Muscle of leg (tissue), 11 donors: Measurements from ENCODE around the gene CHMP4A. TPM values are rescaled to one million over a fixed set of nuclear protein-coding genes. Genes with fewer than 3 reads are reported as not detected.
A peak's percentile ranks its signal among the peaks of the same experiment; 100 is the strongest.

Experiments
- DNase-seq: peaks from one replicate; pipeline ENCODE4 v3.0.0; 2013
- H3K27ac ChIP-seq: one replicate; pipeline ENCODE4 v1.5.1; 2013; ENCODE audit warnings: mild to moderate bottlenecking, low read length, control low read depth
- H3K27me3 ChIP-seq: one replicate; pipeline ENCODE4 v1.6.1; 2013; ENCODE audit warnings: low read length; ENCODE audit not compliant: control insufficient read depth, insufficient read depth
- H3K36me3 ChIP-seq: one replicate; pipeline ENCODE4 v1.6.1; 2013; ENCODE audit warnings: low read length; ENCODE audit not compliant: control insufficient read depth, insufficient read depth
- H3K4me1 ChIP-seq: one replicate; pipeline ENCODE4 v1.6.1; 2013; ENCODE audit warnings: low read length; ENCODE audit not compliant: control insufficient read depth, insufficient read depth
- H3K4me3 ChIP-seq: one replicate; pipeline ENCODE4 v1.5.1; 2013; ENCODE audit warnings: low read length, control low read depth
- H3K9me3 ChIP-seq: replicated peaks from 2 replicates; pipeline ENCODE4 v1.6.1; 2013; ENCODE audit warnings: low read depth, low read length; ENCODE audit not compliant: control insufficient read depth
- WGBS: methylation state at CpG from one replicate; pipeline ENCODE4 v1.1.5; 2013; ENCODE audit warnings: missing lambda C conversion rate; ENCODE audit not compliant: insufficient coverage; 5-methylcytosine and 5-hydroxymethylcytosine counted together
- polyA plus RNA-seq, 8 donors: library from polyadenylated mRNA; unstranded; fragments of 120-200 nt; gene quantifications; one replicate each; pipeline versions ENCODE4 v1.2.1 to v1.2.3, GENCODE V29; 2013; ENCODE audit warnings: inconsistent platforms in 1 of 8, low replicate concordance in 1 of 8; ENCODE audit not compliant: insufficient read length in 8 of 8, insufficient read depth in 1 of 8
- total RNA-seq: library from RNA; stranded (reverse); fragments of 120-200 nt; gene quantifications from one replicate; pipeline ENCODE4 v1.2.4, GENCODE V29; 2013

The CHMP4A gene
- total and polyA plus RNA-seq, 9 donors: 29.8 to 45.1 (median 41.5) TPM

- peak overlapping the region; percentile 93 for H3K27ac ChIP-seq
- WGBS: 11% methylated on average over 13 of the region's 33 CpGs
- peak; percentile 53 for DNase-seq
- H3K27me3 ChIP-seq: no peaks in the 10 kb centered on the region
- peaks cover 14% of the 10 kb centered on the region for H3K4me1 ChIP-seq
- peak overlapping the region; percentile 77 for H3K4me3 ChIP-seq
- H3K36me3 ChIP-seq: peaks cover 33% of the 10 kb centered on the region
- no peaks in the 10 kb centered on the region for H3K9me3 ChIP-seq
Observed at GRCh38 chr14:24196071-24197055, 16.9 kb downstream of the CHMP4A start.

DNA sequence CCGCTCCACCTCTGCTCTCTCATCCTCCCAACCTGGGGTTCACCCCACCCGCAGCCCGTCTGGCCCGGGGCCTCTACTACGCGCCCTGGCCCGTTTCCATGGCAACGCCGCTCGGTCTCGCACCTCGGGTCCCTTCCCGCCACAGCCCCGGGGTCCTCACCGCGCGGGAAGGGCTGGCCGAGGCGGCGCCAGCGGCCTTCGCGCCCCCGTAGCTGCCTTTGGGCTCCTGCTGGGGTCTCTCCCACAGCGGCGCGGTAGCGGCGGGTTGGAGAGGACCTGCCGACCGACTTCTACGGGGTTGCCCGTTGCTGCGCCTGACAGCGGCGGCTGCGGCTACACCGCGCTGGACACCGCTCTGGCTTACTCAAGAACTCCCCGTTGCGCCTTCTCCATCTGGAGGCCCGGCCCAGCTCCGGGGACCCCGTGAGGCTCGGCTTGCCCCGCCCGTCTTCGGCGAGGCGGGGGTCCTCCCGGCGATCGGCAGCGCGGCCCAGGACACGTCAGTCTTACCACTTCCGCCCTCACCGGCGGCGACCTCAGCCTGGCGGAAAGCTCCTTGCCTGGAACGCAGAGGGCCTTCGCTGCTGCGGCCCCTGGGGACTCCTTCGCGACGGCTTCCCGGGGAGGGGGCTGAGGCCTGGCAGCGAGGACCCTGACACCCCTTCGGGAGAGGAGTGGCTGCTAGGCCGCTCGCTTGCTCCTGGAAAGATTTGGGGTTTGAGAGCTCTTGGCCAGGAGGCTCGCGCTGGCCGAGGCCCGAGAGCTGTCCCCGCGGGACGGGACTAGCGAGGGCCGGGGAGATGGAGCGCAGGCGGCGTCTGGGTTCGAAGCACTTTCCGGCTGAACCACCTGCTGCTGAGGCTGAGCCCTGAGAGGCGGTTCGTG, 17.9 kb downstream of the CHMP4A start, which contains the start of gene TM9SF1:
Gene TM9SF1, minus strand, starts transcription at position 256 of the 885 bp plus-strand sequence. CDS start 422 bp downstream, outside the sequence.
- H3K4me3 ChIP-seq: peak within 1 kb of the TSS; percentile 77
- peaks cover 34% of the 10 kb centered on the region for H3K36me3 ChIP-seq
- WGBS: under 1% methylated on average over 84 of the region's 89 CpGs
- no peaks in the 10 kb centered on the region for H3K9me3 ChIP-seq
- peak within 1 kb of the TSS; percentile 93 for H3K27ac ChIP-seq
- H3K27me3 ChIP-seq: no peaks in the 10 kb centered on the region
- peak; percentile 96 for DNase-seq
- peaks cover 14% of the 10 kb centered on the region for H3K4me1 ChIP-seq

DNA sequence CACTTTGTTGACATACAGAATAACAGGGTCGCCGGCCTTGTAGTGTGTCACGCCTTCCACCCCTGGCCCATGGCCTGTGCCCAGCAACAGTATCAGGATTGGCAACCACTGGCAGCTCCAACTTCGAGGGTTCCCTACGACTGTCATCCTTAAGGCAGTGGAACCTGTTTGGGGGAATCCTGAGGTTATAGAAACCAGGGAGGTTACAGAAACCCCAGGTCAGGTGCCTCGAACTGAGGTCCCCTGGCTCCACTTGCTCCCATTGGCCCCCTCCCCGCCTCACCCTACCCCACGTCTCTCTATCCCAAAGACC, 18.5 kb downstream of the CHMP4A start:
- Histone ChIP-seq H3K4me1 (peaks cover 14% of the 10 kb centered on the region), H3K27ac (peak overlapping the region; percentile 93), H3K27me3 (no peaks in the 10 kb centered on the region), H3K36me3 (peaks cover 39% of the 10 kb centered on the region), H3K9me3 (no peaks in the 10 kb centered on the region), H3K4me3 (peak overlapping the region; percentile 77)
- DNase-seq: no peak
- 56% methylated on average over 8 of the region's 8 CpGs for WGBS

- H3K4me1 ChIP-seq: peaks cover 14% of the 10 kb centered on the region
- peak overlapping the region; percentile 77 for H3K4me3 ChIP-seq
- peaks cover 37% of the 10 kb centered on the region for H3K36me3 ChIP-seq
- no peaks in the 10 kb centered on the region for H3K9me3 ChIP-seq
- peak overlapping the region; percentile 93 for H3K27ac ChIP-seq
- WGBS: 75% methylated on average over 2 of the region's 7 CpGs
- no peaks in the 10 kb centered on the region for H3K27me3 ChIP-seq
- no peak for DNase-seq
Observed at GRCh38 chr14:24194186-24194872, 19.0 kb downstream of the CHMP4A start.

DNA sequence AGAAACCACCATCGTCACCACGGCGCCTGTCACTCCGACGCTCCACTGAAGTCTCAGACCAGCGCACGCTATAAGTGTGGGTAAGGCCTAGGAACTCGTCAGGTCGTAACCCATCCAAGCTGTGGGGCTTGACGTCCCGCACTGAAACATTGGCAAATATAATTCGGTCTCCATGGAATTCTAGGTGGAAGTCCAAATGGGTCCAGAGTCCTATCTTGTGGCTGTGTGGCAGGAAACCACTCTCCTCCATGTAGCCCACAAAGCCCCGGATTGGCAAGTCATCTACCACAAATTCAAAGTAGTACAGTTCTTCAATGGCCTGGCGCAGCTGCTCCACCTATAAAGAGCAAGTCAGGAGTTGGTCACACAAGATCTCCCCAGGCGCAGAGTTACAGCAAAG, 20.4 kb downstream of the CHMP4A start:
- Histone ChIP-seq H3K4me3 (no peak overlapping the region), H3K27ac (no peak overlapping the region), H3K9me3 (no peaks in the 10 kb centered on the region), H3K36me3 (peaks cover 31% of the 10 kb centered on the region), H3K4me1 (peaks cover 20% of the 10 kb centered on the region), H3K27me3 (no peaks in the 10 kb centered on the region)
- DNase-seq: no peak
- 89% methylated on average over 12 of the region's 15 CpGs for WGBS

DNA sequence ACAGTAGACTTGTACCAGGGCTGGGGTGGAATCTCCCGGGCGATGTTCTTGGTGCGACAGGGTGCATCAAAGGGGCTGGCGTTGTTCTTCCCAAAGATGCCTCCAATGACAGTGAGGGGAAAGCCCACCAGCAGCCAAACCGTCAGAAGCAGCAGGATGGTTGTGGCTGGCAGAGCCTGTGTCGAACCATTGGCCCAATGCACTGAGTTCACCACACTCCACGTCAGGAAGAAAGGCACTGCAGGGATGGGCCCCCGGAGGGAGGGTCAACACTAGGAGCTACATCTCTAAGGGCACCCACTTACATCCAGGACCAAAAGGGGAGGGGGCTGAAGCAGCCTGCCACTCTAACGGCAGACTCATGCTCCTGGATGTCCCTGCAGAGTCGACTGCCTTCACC, 22.9 kb downstream of the CHMP4A start:
- H3K27me3 ChIP-seq: no peaks in the 10 kb centered on the region
- H3K9me3 ChIP-seq: no peaks in the 10 kb centered on the region
- H3K36me3 ChIP-seq: peaks cover 51% of the 10 kb centered on the region
- WGBS: 95% methylated on average over 6 of the region's 10 CpGs
- H3K27ac ChIP-seq: no peak overlapping the region
- H3K4me3 ChIP-seq: no peak overlapping the region
- peaks cover 23% of the 10 kb centered on the region for H3K4me1 ChIP-seq
- DNase-seq: no peak

GRCh38 chr14:24189460-24189859, 23.8 kb downstream of the CHMP4A start:
- Histone ChIP-seq H3K27ac (no peak overlapping the region), H3K4me3 (no peak overlapping the region), H3K36me3 (peaks cover 60% of the 10 kb centered on the region), H3K27me3 (no peaks in the 10 kb centered on the region), H3K4me1 (peaks cover 17% of the 10 kb centered on the region), H3K9me3 (no peaks in the 10 kb centered on the region)
- WGBS: 100% methylated on average over 5 of the region's 9 CpGs
- DNase-seq: no peak

- no peaks in the 10 kb centered on the region for H3K9me3 ChIP-seq
- no peaks in the 10 kb centered on the region for H3K27me3 ChIP-seq
- H3K27ac ChIP-seq: peak overlapping the region; percentile 32
- peaks cover 16% of the 10 kb centered on the region for H3K4me1 ChIP-seq
- WGBS: 0% methylated on average over 1 of the region's 3 CpGs
- DNase-seq: no peak
- peak overlapping the region; percentile 79 for H3K4me3 ChIP-seq
- H3K36me3 ChIP-seq: peaks cover 63% of the 10 kb centered on the region
Observed at GRCh38 chr14:24189059-24189375, 24.3 kb downstream of the CHMP4A start.

DNA sequence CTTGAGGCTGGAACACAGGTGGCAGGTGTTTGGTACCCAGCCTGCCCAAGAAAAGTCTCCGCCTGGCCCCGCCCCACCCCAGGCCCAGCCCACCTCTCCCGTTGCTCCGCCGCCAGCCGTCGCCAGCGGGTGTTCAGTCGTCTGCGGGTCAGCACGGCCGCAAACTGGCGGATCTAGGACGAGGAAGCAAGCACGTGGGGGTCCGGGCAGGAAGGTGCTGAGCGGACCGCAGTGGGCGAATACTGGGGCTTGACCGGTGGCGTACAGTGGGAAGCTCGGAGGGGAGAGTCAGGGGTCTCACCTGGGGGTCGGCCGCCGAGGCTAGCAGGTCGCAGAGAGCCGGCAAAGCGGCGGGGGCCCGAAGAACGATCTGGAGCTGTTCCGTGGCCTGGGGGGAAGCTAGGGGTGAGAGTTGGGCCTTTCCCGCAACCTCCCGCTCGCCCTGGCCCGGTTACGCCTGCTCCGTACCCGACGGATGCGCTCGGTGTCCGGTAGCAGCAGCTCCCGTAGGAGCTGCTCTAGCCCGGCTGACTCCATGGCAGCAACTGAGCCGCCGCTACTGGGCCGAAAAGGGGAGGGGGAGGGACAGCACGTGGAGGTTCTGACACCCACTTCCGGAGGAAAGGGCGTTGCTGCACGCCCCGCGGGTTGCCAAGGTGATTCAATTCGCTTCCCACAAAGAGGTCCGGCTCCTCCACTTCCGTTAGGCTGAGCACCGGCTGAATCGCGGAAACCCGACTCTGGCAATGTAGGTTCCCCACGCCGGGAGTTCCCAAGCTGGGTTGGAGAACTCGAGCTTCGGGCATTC, 24.8 kb downstream of the CHMP4A start, which contains the start of gene IPO4:
Gene IPO4, minus strand, starts transcription at position 566 of the 808 bp plus-strand sequence. Its CDS starts 29 bp downstream, at position 537.
- no peaks in the 10 kb centered on the region for H3K9me3 ChIP-seq
- H3K4me1 ChIP-seq: peaks cover 16% of the 10 kb centered on the region
- peak within 1 kb of the TSS; percentile 79 for H3K4me3 ChIP-seq
- peak; percentile 99 for DNase-seq
- WGBS: under 1% methylated on average over 62 of the region's 65 CpGs
- no peaks in the 10 kb centered on the region for H3K27me3 ChIP-seq
- peak within 1 kb of the TSS; percentile 60 for H3K27ac ChIP-seq
- peaks cover 67% of the 10 kb centered on the region for H3K36me3 ChIP-seq
